Muscle layer of colon (tissue), 2 donors: ENCODE measurements around the gene KIF16B.

Experiments
- H3K27ac ChIP-seq: one replicate; pipeline ENCODE4 v1.7.0; 2013; ENCODE audit warnings: low read depth, mild to moderate bottlenecking, low read length, moderate library complexity
- H3K27me3 ChIP-seq, 2 donors: one replicate each; pipeline ENCODE4 v1.7.0; 2013; ENCODE audit warnings: low read length in 2 of 2, mild to moderate bottlenecking in 2 of 2; ENCODE audit not compliant: insufficient read depth in 2 of 2, control insufficient read depth in 1 of 2
- H3K36me3 ChIP-seq: one replicate; pipeline ENCODE4 v1.7.0; 2013; ENCODE audit warnings: mild to moderate bottlenecking, low read length; ENCODE audit not compliant: insufficient read depth
- H3K4me1 ChIP-seq: one replicate; pipeline ENCODE4 v1.7.0; 2013; ENCODE audit warnings: mild to moderate bottlenecking, low read length; ENCODE audit not compliant: insufficient read depth
- H3K4me3 ChIP-seq, 2 donors: one replicate each; pipeline ENCODE4 v1.7.0; 2013; ENCODE audit warnings: low read length in 2 of 2, low read depth in 1 of 2, mild to moderate bottlenecking in 1 of 2, moderate library complexity in 1 of 2
- H3K9ac ChIP-seq: one replicate; pipeline ENCODE4 v1.7.0; 2013; ENCODE audit warnings: low read length
- H3K9me3 ChIP-seq: one replicate; pipeline ENCODE4 v1.7.0; 2013; ENCODE audit warnings: mild to moderate bottlenecking, low read length
- donor health status: abdominal sarcoma.
- donor health status: Adenocarcinoma of cecum.

Gene KIF16B

GRCh38 chr20:16366529-16366928, 206.7 kb downstream of the KIF16B start:
- Histone ChIP-seq H3K4me1 (no peaks in the 10 kb centered on the region), H3K9me3 (no peaks in the 10 kb centered on the region), H3K4me3 (no peak overlapping the region), H3K36me3 (peaks cover 15% of the 10 kb centered on the region), H3K9ac (no peak overlapping the region), H3K27me3 (no peaks in the 10 kb centered on the region), H3K27ac (no peak overlapping the region)

- Histone ChIP-seq H3K27ac (no peak overlapping the region), H3K4me1 (no peaks in the 10 kb centered on the region), H3K9me3 (no peaks in the 10 kb centered on the region), H3K27me3 (no peaks in the 10 kb centered on the region), H3K9ac (no peak overlapping the region), H3K36me3 (peaks cover 9% of the 10 kb centered on the region), H3K4me3 (no peak overlapping the region)
Measured at GRCh38 chr20:16364320-16364687, 208.9 kb downstream of the KIF16B start.

DNA sequence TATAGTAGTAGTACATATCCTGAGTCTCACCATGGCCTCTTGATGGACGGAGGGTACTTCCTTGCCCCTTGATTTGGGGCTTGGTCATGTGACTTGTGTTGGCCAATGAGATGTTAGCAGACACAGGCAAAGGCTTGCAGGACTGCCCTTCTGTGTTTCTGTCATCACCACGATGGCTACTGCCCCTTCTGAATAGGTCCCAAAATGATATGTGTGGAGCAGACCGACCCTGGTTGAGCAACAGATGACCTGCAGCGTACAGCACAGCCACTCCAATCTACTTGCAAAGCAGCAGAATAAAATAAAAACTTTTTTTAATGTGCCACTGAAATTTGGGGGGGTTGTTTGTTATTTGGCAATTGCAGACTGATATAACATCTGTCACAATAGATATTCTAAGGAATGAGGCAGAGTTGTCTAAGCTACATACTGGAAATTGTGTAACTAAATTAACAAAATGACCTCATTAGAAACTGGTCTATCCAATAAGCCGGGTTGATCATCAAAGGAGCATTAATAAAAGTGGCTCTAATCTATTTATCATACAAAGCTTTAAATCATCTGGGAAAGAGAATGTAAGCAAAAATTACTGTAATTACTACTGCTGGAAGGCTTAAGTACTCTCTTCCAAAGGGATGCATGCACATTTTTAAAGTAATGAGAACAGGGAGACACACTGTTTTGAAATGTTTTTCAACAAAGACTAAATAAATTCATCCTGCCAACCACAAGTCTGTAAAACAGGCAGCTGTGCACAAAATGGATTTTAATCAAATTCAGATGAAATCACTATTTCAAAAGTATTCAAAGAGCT, 209.5 kb downstream of the KIF16B start:
- H3K27ac ChIP-seq = no peak overlapping the region

DNA sequence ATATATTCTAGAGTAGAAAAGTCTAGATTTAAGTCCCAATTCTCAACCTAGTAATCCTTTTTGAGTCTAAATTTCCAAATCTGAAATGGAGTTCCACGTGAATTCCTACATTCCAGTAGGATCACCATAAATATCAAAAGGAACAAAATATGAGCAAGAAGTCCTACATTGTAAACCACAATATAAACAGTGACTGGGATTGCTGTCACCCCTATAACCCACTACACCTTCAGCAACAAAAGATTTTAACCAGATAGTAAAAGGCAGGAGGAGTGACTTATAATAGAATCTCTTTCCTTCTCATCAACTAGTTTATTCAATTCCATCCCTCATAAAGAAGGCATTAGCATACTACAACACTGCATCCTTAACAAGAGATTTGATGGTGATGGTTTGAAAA, 210.6 kb downstream of the KIF16B start:
- Histone ChIP-seq H3K27ac (no peak overlapping the region), H3K36me3 (no peaks in the 10 kb centered on the region), H3K27me3 (no peaks in the 10 kb centered on the region), H3K4me1 (no peaks in the 10 kb centered on the region), H3K9ac (no peak overlapping the region), H3K9me3 (no peaks in the 10 kb centered on the region), H3K4me3 (no peak overlapping the region)

More for the DNA sequence above, 209.5 kb downstream of the KIF16B start:
- Histone ChIP-seq H3K36me3 (peaks cover 5% of the 10 kb centered on the region), H3K9ac (no peak overlapping the region), H3K4me3 (no peak overlapping the region), H3K9me3 (no peaks in the 10 kb centered on the region), H3K27me3 (no peaks in the 10 kb centered on the region), H3K4me1 (no peaks in the 10 kb centered on the region)

- Histone ChIP-seq H3K27ac (no peak overlapping the region), H3K9ac (no peak overlapping the region), H3K4me3 (no peak overlapping the region), H3K36me3 (no peaks in the 10 kb centered on the region), H3K9me3 (no peaks in the 10 kb centered on the region), H3K4me1 (no peaks in the 10 kb centered on the region), H3K27me3 (no peaks in the 10 kb centered on the region)
Measured at GRCh38 chr20:16360668-16361067, 212.6 kb downstream of the KIF16B start.

DNA sequence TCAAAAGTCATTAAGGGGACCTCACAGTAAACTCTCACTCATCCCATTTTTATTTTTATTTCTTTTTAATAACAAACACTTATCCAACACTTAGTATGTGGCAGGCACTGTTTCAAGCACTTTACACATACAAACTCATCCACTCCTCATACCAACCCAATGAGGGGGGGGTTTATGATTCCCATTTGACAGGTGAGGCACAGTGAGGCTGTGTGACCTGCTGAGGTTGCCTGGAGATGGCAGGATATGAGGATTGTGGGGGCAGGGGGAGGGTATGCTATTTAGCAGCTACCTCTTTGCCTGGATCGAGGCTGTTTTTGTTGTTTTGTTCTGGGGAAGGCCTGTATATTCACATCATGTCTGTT, 219.8 kb downstream of the KIF16B start:
- Histone ChIP-seq H3K4me1 (no peaks in the 10 kb centered on the region), H3K27me3 (no peaks in the 10 kb centered on the region), H3K9ac (no peak overlapping the region), H3K9me3 (no peaks in the 10 kb centered on the region), H3K27ac (no peak overlapping the region), H3K4me3 (no peak overlapping the region), H3K36me3 (no peaks in the 10 kb centered on the region)

GRCh38 chr20:16352751-16353416, 220.4 kb downstream of the KIF16B start:
- Histone ChIP-seq H3K27me3 (no peaks in the 10 kb centered on the region), H3K36me3 (no peaks in the 10 kb centered on the region), H3K27ac (no peak overlapping the region), H3K9ac (no peak overlapping the region), H3K4me3 (no peak overlapping the region), H3K4me1 (no peaks in the 10 kb centered on the region), H3K9me3 (no peaks in the 10 kb centered on the region)

DNA sequence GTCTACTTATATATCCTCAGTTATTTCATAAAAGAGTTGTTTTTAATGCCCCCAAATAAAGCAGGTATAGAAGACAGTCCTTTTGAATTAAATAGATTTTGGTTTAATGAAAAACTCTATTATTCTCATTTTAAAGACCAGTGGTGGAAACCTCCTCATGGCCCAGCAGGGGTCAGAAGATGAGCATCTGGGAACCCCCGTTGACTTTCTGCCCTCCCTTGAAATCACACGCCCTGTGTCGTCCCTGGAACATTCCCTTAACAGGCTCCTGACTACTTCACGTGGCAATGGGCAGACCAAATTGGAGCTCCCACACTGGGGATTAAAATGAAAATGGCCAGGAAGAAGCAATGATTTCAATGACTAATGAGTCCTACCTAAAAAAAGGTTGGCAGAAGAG, 220.9 kb downstream of the KIF16B start:
- H3K9me3 ChIP-seq = no peaks in the 10 kb centered on the region
- H3K27me3 ChIP-seq = no peaks in the 10 kb centered on the region
- no peak overlapping the region for H3K9ac ChIP-seq
- no peak overlapping the region for H3K27ac ChIP-seq
- no peaks in the 10 kb centered on the region for H3K36me3 ChIP-seq
- no peaks in the 10 kb centered on the region for H3K4me1 ChIP-seq
- H3K4me3 ChIP-seq = no peak overlapping the region

GRCh38 chr20:16351415-16351814, 221.8 kb downstream of the KIF16B start:
- no peaks in the 10 kb centered on the region for H3K36me3 ChIP-seq
- H3K27me3 ChIP-seq = no peaks in the 10 kb centered on the region
- no peaks in the 10 kb centered on the region for H3K4me1 ChIP-seq
- H3K4me3 ChIP-seq = no peak overlapping the region
- H3K27ac ChIP-seq = no peak overlapping the region
- no peaks in the 10 kb centered on the region for H3K9me3 ChIP-seq
- H3K9ac ChIP-seq = no peak overlapping the region

DNA sequence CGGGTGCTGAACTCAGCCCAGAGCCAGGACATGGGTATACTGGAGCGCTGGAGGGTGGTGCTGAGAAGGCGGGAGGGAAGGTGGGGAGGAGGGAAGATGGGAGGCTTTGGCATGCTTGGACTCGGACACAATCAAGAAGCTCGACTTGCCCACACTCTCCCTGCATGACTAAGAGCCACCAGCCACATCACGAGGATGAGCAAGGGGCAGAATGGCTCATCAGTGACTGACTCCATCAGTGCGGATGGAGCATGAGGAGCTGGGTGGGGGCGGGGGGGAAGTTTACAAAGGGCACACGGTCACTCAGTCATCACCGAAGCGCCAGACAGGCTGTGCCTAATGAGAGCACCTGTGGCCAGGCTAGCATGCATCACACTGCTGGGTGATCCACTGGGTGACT, 222.8 kb downstream of the KIF16B start:
- H3K9me3 ChIP-seq = no peaks in the 10 kb centered on the region
- H3K4me3 ChIP-seq = no peak overlapping the region
- H3K27ac ChIP-seq = no peak overlapping the region
- no peaks in the 10 kb centered on the region for H3K27me3 ChIP-seq
- H3K36me3 ChIP-seq = no peaks in the 10 kb centered on the region
- H3K9ac ChIP-seq = no peak overlapping the region
- no peaks in the 10 kb centered on the region for H3K4me1 ChIP-seq

GRCh38 chr20:16349523-16350260, 223.6 kb downstream of the KIF16B start:
- no peaks in the 10 kb centered on the region for H3K27me3 ChIP-seq
- H3K4me1 ChIP-seq = no peaks in the 10 kb centered on the region
- no peak overlapping the region for H3K9ac ChIP-seq
- H3K9me3 ChIP-seq = no peaks in the 10 kb centered on the region
- no peak overlapping the region for H3K27ac ChIP-seq
- H3K4me3 ChIP-seq = no peak overlapping the region
- no peaks in the 10 kb centered on the region for H3K36me3 ChIP-seq
